ENCODE results near the gene BLTP3A. TPM values are rescaled to one million over a fixed set of nuclear protein-coding genes. Genes with fewer than 3 reads are reported as not detected.

Gene BLTP3A
- total and polyA plus RNA-seq, 2 donors (not counting 1 experiment from before 2014, with no cell fraction given): 4.1 to 11.3 TPM

- no peak overlapping the region for H3K27ac Mint-ChIP-seq
- DNase-seq: no peak
- peaks cover 10% of the 10 kb centered on the region for H3K79me2 ChIP-seq (ENCODE audit: control insufficient read depth, insufficient read depth, low read length)
- H3K27me3 Mint-ChIP-seq: no peaks in the 10 kb centered on the region
- H3K9ac ChIP-seq (ENCODE audit: low read length): no peak overlapping the region
- no peak overlapping the region for H3K27ac ChIP-seq (ENCODE audit: low read length in 2 of 2)
- H3K4me3 ChIP-seq (ENCODE audit: control extremely low read depth in 1 of 5, extremely low read depth in 1 of 5, insufficient read depth in 1 of 5, low read depth in 2 of 5, low read length in 4 of 5): no peak overlapping the region
- H3K4me2 ChIP-seq (replicated peaks; ENCODE audit: low read depth, low read length, poor library complexity, severe bottlenecking): no peak overlapping the region
- TF ChIP-seq, protein P1, sequence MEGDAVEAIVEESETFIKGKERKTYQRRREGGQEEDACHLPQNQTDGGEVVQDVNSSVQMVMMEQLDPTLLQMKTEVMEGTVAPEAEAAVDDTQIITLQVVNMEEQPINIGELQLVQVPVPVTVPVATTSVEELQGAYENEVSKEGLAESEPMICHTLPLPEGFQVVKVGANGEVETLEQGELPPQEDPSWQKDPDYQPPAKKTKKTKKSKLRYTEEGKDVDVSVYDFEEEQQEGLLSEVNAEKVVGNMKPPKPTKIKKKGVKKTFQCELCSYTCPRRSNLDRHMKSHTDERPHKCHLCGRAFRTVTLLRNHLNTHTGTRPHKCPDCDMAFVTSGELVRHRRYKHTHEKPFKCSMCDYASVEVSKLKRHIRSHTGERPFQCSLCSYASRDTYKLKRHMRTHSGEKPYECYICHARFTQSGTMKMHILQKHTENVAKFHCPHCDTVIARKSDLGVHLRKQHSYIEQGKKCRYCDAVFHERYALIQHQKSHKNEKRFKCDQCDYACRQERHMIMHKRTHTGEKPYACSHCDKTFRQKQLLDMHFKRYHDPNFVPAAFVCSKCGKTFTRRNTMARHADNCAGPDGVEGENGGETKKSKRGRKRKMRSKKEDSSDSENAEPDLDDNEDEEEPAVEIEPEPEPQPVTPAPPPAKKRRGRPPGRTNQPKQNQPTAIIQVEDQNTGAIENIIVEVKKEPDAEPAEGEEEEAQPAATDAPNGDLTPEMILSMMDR (IDR thresholded peaks at IDR 0.05): no peak
- TF ChIP-seq EZH2 (IDR thresholded peaks at IDR 0.05; ENCODE audit: borderline replicate concordance, insufficient read depth, low read depth, low read length, poor library complexity, severe bottlenecking): no peak
- no peaks in the 10 kb centered on the region for H3K36me3 ChIP-seq (replicated peaks in 1 of 2; ENCODE audit: control extremely low read depth in 1 of 2, control insufficient read depth in 1 of 2, extremely low read depth in 1 of 2, insufficient read depth in 2 of 2, low read length in 1 of 2)
- no CpG with 5 or more reads among the region's 5 CpGs for WGBS (ENCODE audit: insufficient coverage)
- H3K27me3 ChIP-seq (replicated peaks in 1 of 4; ENCODE audit: control extremely low read depth in 1 of 4, control insufficient read depth in 3 of 4, insufficient read depth in 4 of 4, low read length in 3 of 4): no peaks in the 10 kb centered on the region
- peaks cover 16% of the 10 kb centered on the region for H3K4me1 Mint-ChIP-seq
- H4K20me1 ChIP-seq (ENCODE audit: control insufficient read depth, insufficient read depth, low read length, poor library complexity, severe bottlenecking): no peaks in the 10 kb centered on the region
- ChIA-PET CTCF (no interaction called here), POLR2A (no interaction called here)
- peaks cover 11 to 15% of the 10 kb centered on the region in 2 donors for H3K4me1 ChIP-seq (ENCODE audit: control insufficient read depth in 2 of 2, insufficient read depth in 2 of 2, low read length in 2 of 2)
- H3K9me3 Mint-ChIP-seq (ENCODE audit: insufficient read depth): no peaks in the 10 kb centered on the region
- no peak for ATAC-seq (ENCODE audit: low read depth)
- no peak overlapping the region for H3K4me3 Mint-ChIP-seq
- intact Hi-C loops (cut with micrococcal nuclease): no loop called here
- no peaks in the 10 kb centered on the region for H3K9me3 ChIP-seq (ENCODE audit: control extremely low read depth in 1 of 3, control insufficient read depth in 2 of 3, insufficient read depth in 1 of 3, low read length in 2 of 3)
- H2AFZ ChIP-seq (ENCODE audit: insufficient read depth, low read depth, low read length, poor library complexity, severe bottlenecking): no peak overlapping the region
These were observed 3.8 kb upstream of the BLTP3A start for GRCh38 chr6:34788111-34788510.

- Histone ChIP-seq H3K4me2 (replicated peaks; ENCODE audit: low read depth, low read length, poor library complexity, severe bottlenecking) (peak overlapping the region; percentile 89), H3K4me3 (ENCODE audit: control extremely low read depth in 1 of 5, extremely low read depth in 1 of 5, insufficient read depth in 1 of 5, low read depth in 2 of 5, low read length in 4 of 5) (peak overlapping the region; percentile 81 to 93 (median 90)), H3K79me2 (ENCODE audit: control insufficient read depth, insufficient read depth, low read length) (peaks cover 25% of the 10 kb centered on the region), H2AFZ (ENCODE audit: insufficient read depth, low read depth, low read length, poor library complexity, severe bottlenecking) (peak overlapping the region; percentile 94), H3K9me3 (ENCODE audit: control extremely low read depth in 1 of 3, control insufficient read depth in 2 of 3, insufficient read depth in 1 of 3, low read length in 2 of 3) (no peaks in the 10 kb centered on the region), H3K4me1 (ENCODE audit: control insufficient read depth in 2 of 2, insufficient read depth in 2 of 2, low read length in 2 of 2) (peaks cover 17 to 19% of the 10 kb centered on the region in 2 donors), H3K27me3 (replicated peaks in 1 of 4; ENCODE audit: control extremely low read depth in 1 of 4, control insufficient read depth in 3 of 4, insufficient read depth in 4 of 4, low read length in 3 of 4) (no peaks in the 10 kb centered on the region), H3K9ac (ENCODE audit: low read length) (peak overlapping the region; percentile 76), H3K36me3 (replicated peaks in 1 of 2; ENCODE audit: control extremely low read depth in 1 of 2, control insufficient read depth in 1 of 2, extremely low read depth in 1 of 2, insufficient read depth in 2 of 2, low read length in 1 of 2) (no peaks in the 10 kb centered on the region), H3K27ac (ENCODE audit: low read length in 2 of 2) (peak overlapping the region; percentile 45 to 80), H4K20me1 (ENCODE audit: control insufficient read depth, insufficient read depth, low read length, poor library complexity, severe bottlenecking) (no peaks in the 10 kb centered on the region)
- DNase-seq (no peak), ATAC-seq (ENCODE audit: low read depth) (no peak)
- intact Hi-C loops (cut with micrococcal nuclease): loop anchor here (1.0 to 5.0 kb wide), 3 partner anchors 34 to 609 kb away; partner anchors contain the start of gene SNRPC
- Mint-ChIP-seq H3K4me3 (peak overlapping the region; percentile 94), H3K27ac (peak overlapping the region; percentile 94), H3K27me3 (no peaks in the 10 kb centered on the region), H3K4me1 (peaks cover 22% of the 10 kb centered on the region), H3K9me3 (ENCODE audit: insufficient read depth) (no peaks in the 10 kb centered on the region)
- TF ChIP-seq, protein P1 (IDR thresholded peaks at IDR 0.05): no peak
- TF ChIP-seq EZH2 (IDR thresholded peaks at IDR 0.05; ENCODE audit: borderline replicate concordance, insufficient read depth, low read depth, low read length, poor library complexity, severe bottlenecking): no peak
- ChIA-PET CTCF (interaction anchor here (0.6 to 2.7 kb wide), 10 partner anchors 14 to 376 kb away, joined by 3 to 12 read pairs (median 4); partner anchors contain the start of gene ANKS1A), POLR2A (interaction anchor here (1.3 to 1.5 kb wide), 3 partner anchors 20 to 134 kb away, joined by 3 to 6 read pairs (median 5); partner anchors contain the start of gene SNRPC)
- WGBS (ENCODE audit: insufficient coverage): 6% methylated on average over 17 of the region's 19 CpGs
These were observed 651 bp upstream of the BLTP3A start for GRCh38 chr6:34791164-34791700.
